HG03520 (cell line): ENCODE measurements around the gene PRSS38.

Experiments used
- ATAC-seq: cut with Tn5 transposase; IDR thresholded peaks from one replicate; pipeline ENCODE4 v1.9.1; 2021; ENCODE audit warnings: mild to moderate bottlenecking, moderate library complexity; ENCODE audit not compliant: unreplicated experiment

Gene PRSS38

GRCh38 chr1:227893949-227894721 lies 78.7 kb downstream of the PRSS38 start:
- no peak for ATAC-seq

DNA sequence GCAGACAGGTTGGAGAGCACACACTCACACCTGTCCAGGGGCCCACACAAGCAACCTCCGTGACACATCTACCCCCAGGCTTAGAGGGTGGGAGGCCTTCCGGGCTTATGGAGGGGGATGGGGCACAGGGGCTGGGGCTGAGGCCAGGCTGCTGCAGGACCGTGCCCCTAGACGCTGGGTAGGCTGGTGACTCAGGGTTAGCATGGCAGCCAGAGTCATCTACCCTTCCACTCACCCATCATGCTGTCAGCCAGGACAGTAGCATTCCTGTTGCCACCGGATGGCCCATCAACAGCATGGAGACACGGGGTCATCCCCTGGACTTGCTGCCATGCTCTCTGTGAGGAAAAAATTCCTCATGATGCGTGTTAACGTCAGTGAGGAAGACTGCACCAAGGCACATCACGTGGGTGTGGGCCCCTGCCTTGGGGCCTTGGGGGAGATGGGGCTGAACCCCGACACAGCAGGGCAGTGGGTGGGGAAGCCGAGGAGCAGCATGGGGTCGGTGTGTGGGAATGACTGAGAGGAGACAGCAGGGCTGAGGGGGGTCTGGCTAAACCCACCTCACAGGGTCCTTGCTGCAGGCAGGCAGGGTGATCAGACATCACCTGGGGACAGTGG lies 79.5 kb downstream of the PRSS38 start:
- ATAC-seq = no peak
